BE2C (cell line): ENCODE data around the gene SIL1.
"Not testable (repeated sequence)": the region's sequence is repeated elsewhere in the genome, so short reads cannot be mapped to it uniquely, and the experiment has no call there.

Experiments used
- DNase-seq: peaks from one replicate; pipeline ENCODE4 v3.0.0-alpha.2; 2020
- H3K27me3 ChIP-seq: fragments of 250-450 bp; sonication (Bioruptor Pico); 2 replicates; pipeline ENCODE4 v1.5.1; 2020; ENCODE audit warnings: mild to moderate bottlenecking
- H3K36me3 ChIP-seq: fragments of 250-450 bp; sonication (Bioruptor Pico); 2 replicates; pipeline ENCODE4 v1.5.1; 2020; ENCODE audit warnings: mild to moderate bottlenecking
- H3K4me1 ChIP-seq: fragments of 250-450 bp; sonication (Bioruptor Pico); 2 replicates; pipeline ENCODE4 v1.5.1; 2020
- H3K4me3 ChIP-seq: 2 replicates; pipeline ENCODE4 v1.5.1; 2011; ENCODE audit warnings: low read depth, low read length
- H3K9me3 ChIP-seq: fragments of 250-450 bp; sonication (Bioruptor Pico); 2 replicates; pipeline ENCODE4 v1.5.1; 2020
- TF ChIP-seq, protein P1 (sequence below): IDR thresholded peaks from 2 replicates; pipeline ENCODE4 v1.5.1; 2012; ENCODE audit warnings: mild to moderate bottlenecking, low read depth, low read length

The SIL1 gene

DNA sequence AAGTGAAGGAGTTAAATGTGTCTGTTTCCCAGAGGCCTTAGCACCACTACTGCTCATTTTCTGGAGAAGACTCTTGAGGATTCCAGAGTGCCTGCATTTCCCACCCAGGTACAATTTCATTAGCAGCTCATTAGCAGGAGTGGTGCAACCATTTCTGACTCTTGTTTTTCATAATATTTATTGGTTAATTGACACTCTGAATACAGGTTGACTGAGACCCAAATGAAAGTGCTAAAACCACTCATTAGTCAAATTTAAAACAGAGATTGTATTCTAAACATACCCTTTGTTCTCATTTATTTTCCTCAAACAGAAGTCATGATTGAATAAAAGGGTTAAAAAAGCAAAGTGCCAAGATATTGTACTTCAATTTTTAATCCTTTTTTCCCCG, 134.5 kb downstream of the SIL1 start:
- no peak overlapping the region for H3K4me3 ChIP-seq
- H3K9me3 ChIP-seq = no peaks in the 10 kb centered on the region
- TF ChIP-seq, protein P1, sequence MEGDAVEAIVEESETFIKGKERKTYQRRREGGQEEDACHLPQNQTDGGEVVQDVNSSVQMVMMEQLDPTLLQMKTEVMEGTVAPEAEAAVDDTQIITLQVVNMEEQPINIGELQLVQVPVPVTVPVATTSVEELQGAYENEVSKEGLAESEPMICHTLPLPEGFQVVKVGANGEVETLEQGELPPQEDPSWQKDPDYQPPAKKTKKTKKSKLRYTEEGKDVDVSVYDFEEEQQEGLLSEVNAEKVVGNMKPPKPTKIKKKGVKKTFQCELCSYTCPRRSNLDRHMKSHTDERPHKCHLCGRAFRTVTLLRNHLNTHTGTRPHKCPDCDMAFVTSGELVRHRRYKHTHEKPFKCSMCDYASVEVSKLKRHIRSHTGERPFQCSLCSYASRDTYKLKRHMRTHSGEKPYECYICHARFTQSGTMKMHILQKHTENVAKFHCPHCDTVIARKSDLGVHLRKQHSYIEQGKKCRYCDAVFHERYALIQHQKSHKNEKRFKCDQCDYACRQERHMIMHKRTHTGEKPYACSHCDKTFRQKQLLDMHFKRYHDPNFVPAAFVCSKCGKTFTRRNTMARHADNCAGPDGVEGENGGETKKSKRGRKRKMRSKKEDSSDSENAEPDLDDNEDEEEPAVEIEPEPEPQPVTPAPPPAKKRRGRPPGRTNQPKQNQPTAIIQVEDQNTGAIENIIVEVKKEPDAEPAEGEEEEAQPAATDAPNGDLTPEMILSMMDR = no peak
- no peaks in the 10 kb centered on the region for H3K27me3 ChIP-seq
- peaks cover 14% of the 10 kb centered on the region for H3K4me1 ChIP-seq
- no peaks in the 10 kb centered on the region for H3K36me3 ChIP-seq
- DNase-seq = no peak

DNA sequence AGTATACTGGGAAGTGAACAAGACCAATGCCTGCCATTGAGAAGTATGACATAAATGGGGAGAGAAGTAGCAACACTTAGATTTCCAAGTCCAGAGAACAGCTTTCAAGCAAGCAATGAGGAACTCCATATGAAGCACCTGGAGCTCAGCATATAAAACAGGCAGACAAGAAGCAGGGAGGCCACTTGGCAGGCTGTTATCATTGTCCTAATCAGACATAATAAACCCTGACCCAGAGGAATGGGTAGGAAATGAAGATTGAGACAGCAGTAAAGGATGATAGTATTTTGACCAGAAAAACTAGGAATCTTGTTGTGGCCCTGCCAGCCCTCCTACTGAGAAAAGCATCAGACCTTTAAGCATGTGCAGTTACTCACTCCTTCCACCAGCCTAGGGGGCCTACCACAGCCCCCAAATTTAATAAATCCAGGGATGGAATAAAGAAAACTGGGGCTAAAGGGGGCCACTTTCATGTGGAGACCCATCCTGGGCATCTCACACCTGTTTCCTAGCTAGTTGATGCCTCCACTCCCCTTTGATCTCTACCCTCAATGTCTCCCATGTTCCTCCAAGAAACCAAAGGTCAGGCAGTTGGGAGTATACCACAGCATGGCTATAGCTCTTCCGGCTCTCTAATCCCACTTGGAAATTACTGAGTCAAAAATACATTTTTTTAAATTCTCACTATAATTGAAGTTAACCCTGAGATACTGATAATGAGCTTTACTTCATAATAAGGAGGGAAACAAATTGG, 135.1 kb downstream of the SIL1 start:
- peaks cover 17% of the 10 kb centered on the region for H3K4me1 ChIP-seq
- no peaks in the 10 kb centered on the region for H3K9me3 ChIP-seq
- no peaks in the 10 kb centered on the region for H3K27me3 ChIP-seq
- TF ChIP-seq, protein P1 = no peak
- no peak overlapping the region for H3K4me3 ChIP-seq
- DNase-seq = no peak
- no peaks in the 10 kb centered on the region for H3K36me3 ChIP-seq

DNA sequence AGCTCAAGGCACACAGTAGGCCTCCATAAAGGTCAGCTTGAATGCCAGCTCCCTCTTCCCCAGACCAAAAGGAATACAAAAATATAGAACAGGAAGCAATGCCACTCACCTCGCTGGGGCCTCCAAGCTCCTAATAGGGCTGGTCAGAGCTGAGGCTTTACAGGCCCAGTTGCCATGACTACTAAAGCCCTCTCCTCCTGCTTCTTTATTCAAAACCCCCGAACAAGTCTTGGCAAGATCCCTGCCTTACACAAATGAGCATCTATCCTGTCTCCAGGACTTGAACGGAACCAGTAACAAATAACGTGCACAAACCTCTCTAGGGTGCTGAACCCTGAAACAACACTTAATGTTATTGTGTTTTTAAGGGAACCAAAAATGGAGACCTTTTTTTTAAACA, 136.3 kb downstream of the SIL1 start:
- DNase-seq = no peak
- no peak overlapping the region for H3K4me3 ChIP-seq
- no peaks in the 10 kb centered on the region for H3K36me3 ChIP-seq
- TF ChIP-seq, protein P1 = no peak
- H3K4me1 ChIP-seq = peaks cover 17% of the 10 kb centered on the region
- no peaks in the 10 kb centered on the region for H3K9me3 ChIP-seq
- H3K27me3 ChIP-seq = no peaks in the 10 kb centered on the region

DNA sequence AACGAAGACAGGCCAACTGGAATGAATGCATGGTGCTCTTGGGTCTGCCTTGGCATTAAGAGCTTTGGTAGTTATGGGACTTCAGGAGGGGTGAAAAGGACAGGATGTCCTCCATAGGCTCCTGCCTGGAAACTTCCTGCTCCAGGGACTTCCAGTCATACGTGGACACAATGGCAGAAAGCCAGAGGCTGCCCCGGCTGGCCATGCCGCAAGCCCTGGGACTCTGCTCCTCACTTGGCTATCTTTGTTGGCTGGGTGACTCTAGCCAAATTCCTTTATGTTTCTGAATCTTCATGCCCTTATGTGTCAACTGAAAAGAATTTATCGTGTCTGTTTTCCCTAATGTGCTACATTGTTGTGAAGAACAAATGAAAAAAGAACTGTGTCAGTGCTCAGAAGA, 136.9 kb downstream of the SIL1 start:
- TF ChIP-seq, protein P1 = no peak
- Histone ChIP-seq H3K4me3 (no peak overlapping the region), H3K36me3 (no peaks in the 10 kb centered on the region), H3K9me3 (no peaks in the 10 kb centered on the region), H3K27me3 (no peaks in the 10 kb centered on the region), H3K4me1 (peaks cover 17% of the 10 kb centered on the region)
- no peak for DNase-seq

DNA sequence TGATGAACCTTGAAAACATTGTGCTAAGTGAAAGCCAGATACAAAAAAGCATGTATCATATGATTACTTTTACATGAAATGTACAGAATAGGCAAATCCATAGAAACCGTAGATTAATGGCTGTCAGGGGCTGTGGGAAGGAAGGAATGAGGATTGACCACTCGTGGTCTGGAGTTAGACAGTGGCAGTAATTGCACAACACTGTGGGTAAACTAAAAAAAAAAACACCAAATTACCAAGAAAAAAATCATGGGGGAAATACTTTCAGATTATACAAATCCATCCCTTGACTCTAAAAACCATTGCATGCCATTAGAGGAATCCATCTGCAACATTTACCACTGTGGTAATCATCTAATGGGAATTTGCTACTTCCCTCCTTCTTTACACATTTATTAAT, 140.0 kb downstream of the SIL1 start:
- no peaks in the 10 kb centered on the region for H3K36me3 ChIP-seq
- TF ChIP-seq, protein P1 = no peak
- no peaks in the 10 kb centered on the region for H3K27me3 ChIP-seq
- H3K9me3 ChIP-seq = no peaks in the 10 kb centered on the region
- DNase-seq = no peak
- peaks cover 17% of the 10 kb centered on the region for H3K4me1 ChIP-seq
- no peak overlapping the region for H3K4me3 ChIP-seq

DNA sequence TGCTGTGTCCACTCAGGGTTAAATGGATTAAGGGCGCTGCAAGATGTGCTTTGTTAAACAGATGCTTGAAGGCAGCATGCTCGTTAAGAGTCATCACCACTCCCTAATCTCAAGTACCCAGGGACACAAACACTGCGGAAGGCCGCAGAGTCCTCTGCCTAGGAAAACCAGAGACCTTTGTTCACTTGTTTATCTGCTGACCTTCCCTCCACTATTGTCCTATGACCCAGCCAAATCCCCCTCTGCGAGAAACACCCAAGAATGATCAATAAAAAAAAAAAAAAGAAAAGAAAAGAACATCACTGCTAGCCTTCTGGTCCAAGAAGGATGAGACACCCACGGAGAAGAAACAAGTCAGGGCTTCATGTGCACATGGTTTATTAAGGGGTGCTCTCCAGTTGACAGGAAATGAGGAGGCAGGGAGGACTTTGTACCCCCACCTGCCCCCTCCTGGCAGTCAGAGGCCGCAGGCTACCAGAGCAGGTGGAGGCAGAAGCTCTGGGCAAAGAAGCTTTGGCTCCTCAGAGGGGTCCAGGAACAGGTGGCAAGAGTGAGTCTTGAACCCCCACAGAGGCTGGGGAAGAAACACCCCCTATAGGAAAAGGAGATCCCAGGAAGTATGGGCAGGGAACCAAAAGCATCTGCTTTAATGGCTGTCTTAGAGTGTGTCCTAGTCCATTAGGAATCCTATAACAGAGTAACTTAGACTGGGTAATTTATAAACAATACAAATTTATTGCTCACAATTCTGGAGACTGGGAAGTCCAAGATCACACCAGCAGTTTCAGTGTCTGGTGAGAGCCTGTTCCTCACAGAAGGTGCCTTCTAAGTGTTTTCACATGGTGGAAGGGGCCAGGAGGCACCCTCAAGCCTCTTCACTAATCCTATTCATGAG, 140.9 kb downstream of the SIL1 start:
- not testable (repeated sequence) for H3K36me3 ChIP-seq, H3K4me3 ChIP-seq, H3K9me3 ChIP-seq, DNase-seq, H3K27me3 ChIP-seq
- H3K4me1 ChIP-seq = peaks cover 13% of the 10 kb centered on the region
